Measurements from ENCODE around the gene DNAH3.

GRCh38 chr16:21179126-21179982, 28.7 kb upstream of the DNAH3 start:
- TF ChIP-seq, protein P1, sequence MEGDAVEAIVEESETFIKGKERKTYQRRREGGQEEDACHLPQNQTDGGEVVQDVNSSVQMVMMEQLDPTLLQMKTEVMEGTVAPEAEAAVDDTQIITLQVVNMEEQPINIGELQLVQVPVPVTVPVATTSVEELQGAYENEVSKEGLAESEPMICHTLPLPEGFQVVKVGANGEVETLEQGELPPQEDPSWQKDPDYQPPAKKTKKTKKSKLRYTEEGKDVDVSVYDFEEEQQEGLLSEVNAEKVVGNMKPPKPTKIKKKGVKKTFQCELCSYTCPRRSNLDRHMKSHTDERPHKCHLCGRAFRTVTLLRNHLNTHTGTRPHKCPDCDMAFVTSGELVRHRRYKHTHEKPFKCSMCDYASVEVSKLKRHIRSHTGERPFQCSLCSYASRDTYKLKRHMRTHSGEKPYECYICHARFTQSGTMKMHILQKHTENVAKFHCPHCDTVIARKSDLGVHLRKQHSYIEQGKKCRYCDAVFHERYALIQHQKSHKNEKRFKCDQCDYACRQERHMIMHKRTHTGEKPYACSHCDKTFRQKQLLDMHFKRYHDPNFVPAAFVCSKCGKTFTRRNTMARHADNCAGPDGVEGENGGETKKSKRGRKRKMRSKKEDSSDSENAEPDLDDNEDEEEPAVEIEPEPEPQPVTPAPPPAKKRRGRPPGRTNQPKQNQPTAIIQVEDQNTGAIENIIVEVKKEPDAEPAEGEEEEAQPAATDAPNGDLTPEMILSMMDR (IDR thresholded peaks at IDR 0.05 in 2 of 3, conservative IDR thresholded peaks at IDR 0.05 in 1 of 3; ENCODE audit: borderline replicate concordance in 1 of 3, insufficient read depth in 1 of 3, low read depth in 2 of 3, low read length in 2 of 3) = no peak
- no peak for TF ChIP-seq EZH2 (IDR thresholded peaks at IDR 0.05)
